Right cardiac atrium (tissue), 5 donors: ENCODE results near the gene MRPS34. TPM values are rescaled to one million over a fixed set of nuclear protein-coding genes. Genes with fewer than 3 reads are reported as not detected.
A peak's percentile ranks its signal among the peaks of the same experiment; 100 is the strongest.

ENCODE experiments used
- ATAC-seq, 2 donors: fragments of 200-7000 bp; cut with Tn5 transposase; one replicate each; pipeline versions ENCODE4 v1.8.0 to v1.9.1; 2020; ENCODE audit warnings: moderate library complexity in 2 of 2, mild to moderate bottlenecking in 1 of 2
- DNase-seq, 3 donors: peaks; one replicate each; pipeline ENCODE4 v3.0.0-alpha.2; 2020
- H3K27ac ChIP-seq: one replicate; pipeline ENCODE4 v1.5.1; 2013; ENCODE audit warnings: mild to moderate bottlenecking, low read length, control low read depth, moderate library complexity
- H3K27me3 ChIP-seq: one replicate; pipeline ENCODE4 v1.6.1; 2013; ENCODE audit not compliant: control insufficient read depth, insufficient read depth
- H3K4me1 ChIP-seq: one replicate; pipeline ENCODE4 v1.6.1; 2013; ENCODE audit warnings: low read length; ENCODE audit not compliant: control insufficient read depth, insufficient read depth
- H3K4me3 ChIP-seq: one replicate; pipeline ENCODE4 v1.5.1; 2013; ENCODE audit warnings: low read length, control low read depth
- H3K9me3 ChIP-seq: one replicate; pipeline ENCODE4 v1.6.1; 2013; ENCODE audit warnings: low read length; ENCODE audit not compliant: control insufficient read depth
- WGBS: extraction: QIAGEN DNeasy Blood & Tissue Kit; methylation state at CpG from one replicate; pipeline ENCODE4 v1.1.7; 2013; 5-methylcytosine and 5-hydroxymethylcytosine counted together
- intact Hi-C, 4 donors: fragments of 100-400 bp; cut with DNase I; formaldehyde crosslinking; loops; one replicate each; pipeline versions ENCODE4 v1.11.0 to v1.14.0; 2022 to 2023
- microRNA-seq, 2 donors: library from miRNA; unstranded; fragments of <30 nt; microRNA quantifications; one replicate each; pipeline ENCODE4 v1.2.0, GENCODE V29; 2020 to 2021
- polyA plus RNA-seq: library from polyadenylated mRNA; stranded (reverse); fragments of 200-250 nt; gene quantifications from one replicate; pipeline ENCODE4 v1.2.3, GENCODE V29; 2013
- total RNA-seq, 4 donors: library from RNA; stranded (reverse); fragmentation: NEBNext Ultra II Directional; extraction: Animal tissue kit (Norgen Biotek cat#: 25700); gene quantifications; one replicate each; pipeline ENCODE4 v1.2.1, GENCODE V29; 2021
- donor health status: healthy with polysubstance abuse.
- donor health status: DM: no; HTN: yes; CAD: no.
- donor health status: DM: no; HTN: no; CAD: no.
- donor health status: DM: no; HTN: yes; CAD: no; lungs with severe emphysema.
- donor health status: DM: yes; HTN: yes; CAD: no.

Gene MRPS34
- total and polyA plus RNA-seq, 5 donors, result 53.3 to 91.4 (median 73.5) TPM

DNA sequence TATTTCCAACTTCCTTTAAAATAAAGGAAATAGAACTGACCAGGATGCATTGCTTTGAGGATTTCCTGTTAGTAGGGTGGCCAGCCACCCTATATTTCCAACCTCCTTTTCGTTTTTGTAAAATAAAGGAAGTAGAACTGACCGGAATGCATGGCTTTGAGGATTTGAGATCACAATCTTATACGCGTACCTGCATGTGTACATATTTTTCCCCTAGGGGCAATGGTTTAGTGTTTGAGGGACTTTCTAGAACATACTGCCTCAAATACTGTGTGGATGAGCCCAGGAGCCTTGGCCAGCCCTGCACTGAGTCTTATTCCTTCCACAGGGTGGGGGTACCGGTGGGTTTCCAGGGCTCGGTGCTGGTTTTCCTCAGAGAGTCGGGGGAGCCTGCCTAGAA lies 41.3 kb downstream of the MRPS34 start:
- intact Hi-C loops, result no loop called here
- WGBS, result 74% methylated on average over 7 of the region's 7 CpGs
- Histone ChIP-seq H3K4me1 (no peaks in the 10 kb centered on the region), H3K4me3 (no peak overlapping the region), H3K27me3 (no peaks in the 10 kb centered on the region), H3K27ac (no peak overlapping the region), H3K9me3 (no peaks in the 10 kb centered on the region)
- no peak for ATAC-seq
- DNase-seq, result no peak

DNA sequence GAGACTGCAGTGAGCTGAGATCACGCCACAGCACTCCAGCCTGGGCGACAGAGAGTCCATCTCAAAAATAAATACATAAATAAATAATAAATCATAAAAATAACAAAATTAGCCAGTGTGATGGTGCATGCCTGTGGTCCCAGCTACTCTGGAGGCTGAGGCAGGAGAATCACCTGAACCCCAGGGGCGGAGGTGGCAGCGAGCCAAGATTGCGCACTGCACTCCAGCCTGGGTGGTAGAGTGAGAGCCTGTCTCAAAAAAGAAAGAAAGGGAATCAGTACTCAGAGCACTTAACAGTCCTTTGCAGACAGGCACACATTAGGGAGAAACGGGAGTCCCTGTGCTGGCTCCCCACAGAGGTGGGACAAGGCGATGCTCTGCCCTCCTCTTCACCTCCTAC lies 41.9 kb downstream of the MRPS34 start:
- no peaks in the 10 kb centered on the region for H3K9me3 ChIP-seq
- H3K27me3 ChIP-seq, result no peaks in the 10 kb centered on the region
- H3K27ac ChIP-seq, result no peak overlapping the region
- H3K4me1 ChIP-seq, result no peaks in the 10 kb centered on the region
- H3K4me3 ChIP-seq, result no peak overlapping the region
- intact Hi-C loops, result no loop called here
- ATAC-seq (no peak), DNase-seq (no peak)
- whole genome bisulfite sequencing, result 93% methylated on average over 7 of the region's 7 CpGs

DNA sequence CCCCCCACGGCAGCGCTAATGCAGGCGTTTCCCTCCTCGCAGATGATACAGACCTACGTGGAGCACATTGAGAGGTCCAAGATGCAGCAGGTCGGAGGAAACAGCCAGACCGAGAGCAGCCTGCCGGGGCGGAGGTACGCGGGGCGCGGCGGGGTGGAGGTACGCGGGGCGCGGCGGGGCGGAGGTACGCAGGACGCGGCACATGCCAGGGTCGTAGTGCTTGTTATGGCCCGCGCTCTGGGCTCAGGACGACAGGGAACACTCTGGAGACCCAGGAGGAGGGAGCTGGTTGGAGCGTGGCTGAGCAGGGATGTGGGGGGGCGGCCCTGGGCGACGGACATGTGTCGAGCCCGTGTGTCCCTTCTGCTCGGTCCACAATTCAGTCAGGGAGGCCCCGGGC lies 43.5 kb downstream of the MRPS34 start:
- no peak for ATAC-seq
- no peak for DNase-seq
- Histone ChIP-seq H3K9me3 (no peaks in the 10 kb centered on the region), H3K4me3 (no peak overlapping the region), H3K27ac (no peak overlapping the region), H3K4me1 (no peaks in the 10 kb centered on the region), H3K27me3 (no peaks in the 10 kb centered on the region)
- intact Hi-C loops, result no loop called here
- 94% methylated on average over 35 of the region's 35 CpGs for WGBS

DNA sequence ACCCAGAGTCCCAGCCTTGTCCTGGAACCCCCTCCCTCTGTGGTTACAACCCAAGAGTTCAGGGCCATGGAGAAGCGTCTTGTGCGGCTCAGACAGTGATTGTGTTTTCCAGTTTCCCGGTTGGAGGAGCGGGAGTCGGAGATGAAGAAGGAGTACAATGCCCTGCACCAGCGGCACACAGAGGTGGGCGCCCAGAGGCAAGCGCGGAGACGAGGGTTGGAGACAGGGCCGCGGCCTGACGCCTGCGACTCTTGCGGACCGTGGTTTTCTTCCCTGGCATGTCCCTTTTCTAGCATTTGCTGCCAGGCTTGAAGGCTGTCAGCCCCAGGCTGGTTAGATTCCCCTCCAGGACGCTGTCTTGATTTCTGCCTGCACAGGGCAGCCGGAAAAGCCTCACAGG lies 43.9 kb downstream of the MRPS34 start:
- no peak overlapping the region for H3K4me3 ChIP-seq
- 97% methylated on average over 18 of the region's 18 CpGs for WGBS
- no peak overlapping the region for H3K27ac ChIP-seq
- H3K9me3 ChIP-seq, result no peaks in the 10 kb centered on the region
- H3K4me1 ChIP-seq, result no peaks in the 10 kb centered on the region
- DNase-seq (no peak), ATAC-seq (no peak)
- intact Hi-C loops, result no loop called here
- no peaks in the 10 kb centered on the region for H3K27me3 ChIP-seq

DNA sequence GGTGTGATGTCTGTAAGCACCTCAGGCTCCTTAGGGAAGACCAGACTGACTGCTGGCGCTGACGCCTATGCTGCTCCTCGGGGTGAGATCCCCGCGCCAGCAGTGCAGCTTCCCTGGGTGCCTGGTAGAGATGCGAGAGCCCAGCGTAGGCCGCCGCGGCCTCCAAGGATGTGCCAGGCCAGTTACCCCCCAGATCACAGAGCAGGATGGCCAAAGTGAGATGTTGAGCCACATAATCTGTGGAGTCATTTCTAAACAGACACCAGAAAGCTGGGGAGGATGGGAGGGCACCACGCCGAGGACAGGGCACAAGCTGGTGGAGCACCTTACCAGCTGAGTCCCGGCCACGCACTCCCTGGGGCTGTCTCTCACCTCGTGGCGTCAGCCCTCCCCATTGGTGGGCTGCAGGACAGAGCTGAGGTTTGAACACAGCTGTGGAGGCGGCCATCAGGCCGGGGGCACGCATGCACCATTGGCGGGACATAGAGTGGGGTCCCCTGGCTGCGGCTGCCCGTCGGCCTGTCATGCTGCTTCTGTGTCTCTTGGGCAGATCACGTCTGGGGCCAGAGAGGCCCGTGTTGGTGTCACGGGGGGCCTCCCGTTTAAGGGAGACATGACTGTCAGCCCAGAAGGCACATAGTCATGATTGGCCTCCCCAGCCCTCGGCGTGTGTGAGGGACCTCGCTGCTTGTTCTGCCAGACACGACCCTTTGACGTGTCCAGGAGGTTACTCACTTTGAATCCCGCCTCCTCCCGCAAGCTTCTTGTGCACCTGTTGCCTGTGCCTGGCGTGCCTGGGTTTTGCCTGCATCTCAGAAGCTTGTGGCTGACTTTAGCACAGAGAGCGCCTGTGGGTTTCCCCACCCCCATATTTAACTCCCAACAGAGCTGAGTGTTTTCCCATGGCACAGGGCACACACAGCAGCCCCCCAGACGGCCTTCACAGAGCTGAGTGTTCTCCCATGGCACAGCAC lies 45.0 kb downstream of the MRPS34 start:
- Histone ChIP-seq H3K27me3 (no peaks in the 10 kb centered on the region), H3K27ac (no peak overlapping the region), H3K4me3 (no peak overlapping the region), H3K9me3 (no peaks in the 10 kb centered on the region), H3K4me1 (no peaks in the 10 kb centered on the region)
- no peak for DNase-seq
- no peak for ATAC-seq
- 92% methylated on average over 37 of the region's 37 CpGs for WGBS
- intact Hi-C loops, result no loop called here

DNA sequence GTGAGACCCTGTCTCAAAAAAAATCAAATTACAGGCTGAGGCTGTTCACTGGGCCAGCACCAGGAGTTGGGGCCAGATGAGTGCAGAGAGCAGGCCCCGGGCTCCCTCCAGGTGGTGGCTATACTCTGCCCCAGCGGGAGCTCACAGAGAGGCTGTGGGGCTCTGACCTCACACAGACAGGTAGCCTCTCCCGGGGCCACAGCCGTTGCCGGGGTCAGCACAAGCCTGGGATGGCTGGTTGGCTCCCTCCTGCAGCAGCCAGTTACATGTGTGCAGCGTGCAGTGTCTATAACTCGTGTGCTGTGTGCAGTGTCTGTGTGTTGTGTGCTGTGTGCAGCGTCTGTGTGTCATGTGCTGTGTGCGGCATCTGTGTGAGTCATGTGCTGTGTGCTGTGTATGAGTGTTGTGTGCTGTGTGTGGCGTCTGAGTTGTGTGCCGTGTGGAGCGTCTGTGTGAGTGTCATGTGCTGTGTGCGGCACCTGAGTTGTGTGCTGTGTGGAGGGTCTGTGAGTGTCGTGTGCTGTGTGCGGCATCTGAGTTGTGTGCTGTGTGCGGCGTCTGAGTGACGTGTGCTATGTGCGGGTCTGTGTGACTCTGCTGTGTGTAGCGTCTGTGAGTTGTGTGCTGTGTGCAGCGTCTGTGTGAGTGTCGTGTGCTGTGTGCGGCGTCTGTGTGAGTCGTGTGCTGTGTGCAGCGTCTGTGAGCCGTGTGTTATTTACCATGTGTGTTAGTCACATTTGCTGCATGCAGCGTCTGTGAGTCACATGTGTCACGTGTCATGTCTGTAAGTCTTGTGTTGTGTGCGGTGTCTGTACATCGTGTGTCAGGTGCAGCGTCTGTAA lies 46.1 kb downstream of the MRPS34 start:
- intact Hi-C loops, result no loop called here
- DNase-seq, result no peak
- Histone ChIP-seq H3K27me3 (no peaks in the 10 kb centered on the region), H3K4me3 (no peak overlapping the region), H3K27ac (no peak overlapping the region), H3K9me3 (no peaks in the 10 kb centered on the region), H3K4me1 (peaks cover 3% of the 10 kb centered on the region)
- 96% methylated on average over 32 of the region's 32 CpGs for WGBS
- ATAC-seq, result no peak

DNA sequence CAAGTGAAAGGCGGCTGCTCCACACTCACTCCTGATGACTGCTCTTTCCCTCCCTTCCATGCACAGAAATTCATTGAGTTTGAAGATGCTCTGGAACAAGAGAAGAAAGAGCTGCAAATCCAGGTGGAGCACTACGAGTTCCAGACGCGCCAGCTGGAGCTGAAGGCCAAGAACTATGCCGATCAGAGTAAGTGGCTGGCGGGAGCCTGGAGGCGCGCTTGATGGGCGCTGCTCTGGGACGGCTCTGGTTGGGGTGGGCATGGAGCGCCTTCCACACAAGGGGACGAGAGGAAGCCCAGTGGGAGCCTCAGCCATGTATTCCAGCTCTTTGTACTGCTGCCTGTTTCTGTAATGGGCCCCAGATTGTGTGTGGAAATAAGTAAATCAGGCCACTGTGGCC lies 48.4 kb downstream of the MRPS34 start:
- ATAC-seq (no peak), DNase-seq (peak in 2 of 3 donors; percentile 33 to 42)
- no peak overlapping the region for H3K4me3 ChIP-seq
- peaks cover 3% of the 10 kb centered on the region for H3K4me1 ChIP-seq
- intact Hi-C loops, result no loop called here
- no peaks in the 10 kb centered on the region for H3K27me3 ChIP-seq
- H3K27ac ChIP-seq, result no peak overlapping the region
- 90% methylated on average over 12 of the region's 12 CpGs for WGBS
- no peaks in the 10 kb centered on the region for H3K9me3 ChIP-seq

DNA sequence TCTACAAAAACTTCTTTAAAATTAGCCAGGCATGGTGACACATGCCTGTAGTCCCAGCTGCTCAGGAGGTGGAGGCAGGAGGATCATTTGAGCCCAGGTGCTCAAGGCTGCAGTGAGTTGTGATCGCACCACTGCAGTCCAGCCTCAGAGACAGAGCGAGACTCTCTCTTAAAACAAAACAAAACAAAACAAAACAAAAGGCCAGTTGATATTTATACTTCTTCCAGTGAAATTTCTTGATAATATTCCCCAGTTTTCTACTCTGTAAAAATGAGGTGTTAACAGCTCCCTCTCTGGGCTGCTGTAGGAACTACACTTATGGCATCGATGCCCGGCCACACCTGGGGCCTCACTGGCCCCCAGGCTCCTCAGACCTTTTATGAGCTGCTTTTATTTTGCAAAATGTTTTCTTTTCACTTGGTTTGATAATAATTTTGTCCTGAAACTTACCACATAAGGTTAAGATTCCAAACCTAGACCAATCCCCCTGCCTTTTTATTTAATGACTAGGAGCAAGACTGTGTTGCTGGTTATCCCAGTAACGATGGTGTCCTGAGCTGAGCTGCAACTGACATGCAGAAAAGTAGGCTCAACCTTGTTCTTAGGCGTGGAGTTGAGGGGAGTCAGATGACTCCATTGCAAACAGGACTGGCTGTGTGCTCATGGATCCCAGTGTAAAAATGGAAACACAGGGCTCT lies 49.3 kb downstream of the MRPS34 start:
- peaks cover 3% of the 10 kb centered on the region for H3K4me1 ChIP-seq

More for the DNA sequence above, 49.3 kb downstream of the MRPS34 start:
- no peak overlapping the region for H3K4me3 ChIP-seq
- H3K9me3 ChIP-seq, result no peaks in the 10 kb centered on the region
- ATAC-seq (no peak), DNase-seq (peak in 1 of 3 donors; percentile 57)
- H3K27me3 ChIP-seq, result no peaks in the 10 kb centered on the region
- intact Hi-C loops, result no loop called here
- H3K27ac ChIP-seq, result no peak overlapping the region
- 57% methylated on average over 6 of the region's 6 CpGs for WGBS

Small RNA genes lying within 50 kb of the gene (microRNA-seq; reads per million reads assigned to microRNA genes)
- gene MIR3177, result 0.54 to 2.5 reads per million in 2 donors

Other genes starting within 250 kb of the MRPS34 start
- 10 to 100 TPM; 19.0 to 22.1 (median 20.9) TPM for gene TMEM204, start 239.5 kb downstream of the MRPS34 start, total RNA-seq
- 32.2 TPM for gene TMEM204, start 239.5 kb downstream of the MRPS34 start, polyA plus RNA-seq
- 10 to 100 TPM in 3 of 4 donors, 1 to 10 TPM in 1; 9.7 to 14.2 (median 13.0) TPM for gene IFT140, start 161.1 kb downstream of the MRPS34 start, total RNA-seq
- gene IFT140, start 161.1 kb downstream of the MRPS34 start, polyA plus RNA-seq, result 7.4 TPM
- 10 to 100 TPM; 11.0 to 18.4 (median 13.7) TPM for gene CRAMP1, start 160.8 kb downstream of the MRPS34 start, total RNA-seq
- gene CRAMP1, start 160.8 kb downstream of the MRPS34 start, polyA plus RNA-seq, result 7.1 TPM
- 10 to 100 TPM; 18.5 to 38.3 (median 25.3) TPM for gene JPT2, start 94.9 kb downstream of the MRPS34 start, total RNA-seq
- 11.9 TPM for gene JPT2, start 94.9 kb downstream of the MRPS34 start, polyA plus RNA-seq
- 10 to 100 TPM; 71.1 to 87.6 (median 79.8) TPM for gene MAPK8IP3, start 66.9 kb downstream of the MRPS34 start, total RNA-seq
- gene MAPK8IP3, start 66.9 kb downstream of the MRPS34 start, polyA plus RNA-seq, result 69.3 TPM
- gene NME3, start 1.6 kb downstream of the MRPS34 start, total RNA-seq, result 10 to 100 TPM; 36.5 to 55.4 (median 47.4) TPM
- 75.2 TPM for gene NME3, start 1.6 kb downstream of the MRPS34 start, polyA plus RNA-seq
- gene EME2, start 324 bp downstream of the MRPS34 start, total RNA-seq, result 10 to 100 TPM in 2 of 4 donors, 1 to 10 TPM in 2; 8.1 to 11.3 (median 9.8) TPM
- gene EME2, start 324 bp downstream of the MRPS34 start, polyA plus RNA-seq, result 6.3 TPM
- 10 to 100 TPM; 24.5 to 41.3 (median 34.1) TPM for gene SPSB3, start 9.4 kb upstream of the MRPS34 start, total RNA-seq
- 51.8 TPM for gene SPSB3, start 9.4 kb upstream of the MRPS34 start, polyA plus RNA-seq
- 10 to 100 TPM; 33.1 to 39.1 (median 35.9) TPM for gene NUBP2, start 9.8 kb upstream of the MRPS34 start, total RNA-seq
- 45.3 TPM for gene NUBP2, start 9.8 kb upstream of the MRPS34 start, polyA plus RNA-seq
- not detected for gene IGFALS, start 20.6 kb upstream of the MRPS34 start, total RNA-seq
- gene IGFALS, start 20.6 kb upstream of the MRPS34 start, polyA plus RNA-seq, result 0.05 TPM
- 100 to 1,000 TPM; 123 to 155 (median 141) TPM for gene HAGH, start 53.7 kb upstream of the MRPS34 start, total RNA-seq
- 224 TPM for gene HAGH, start 53.7 kb upstream of the MRPS34 start, polyA plus RNA-seq
- gene FAHD1, start 54.1 kb upstream of the MRPS34 start, total RNA-seq, result 10 to 100 TPM; 18.8 to 26.5 (median 22.6) TPM
- gene FAHD1, start 54.1 kb upstream of the MRPS34 start, polyA plus RNA-seq, result 46.4 TPM
- gene MEIOB, start 99.0 kb upstream of the MRPS34 start, total RNA-seq, result not detected
- gene MEIOB, start 99.0 kb upstream of the MRPS34 start, polyA plus RNA-seq, result not detected
- not detected for gene HS3ST6, start 145.3 kb upstream of the MRPS34 start, total RNA-seq
- gene HS3ST6, start 145.3 kb upstream of the MRPS34 start, polyA plus RNA-seq, result not detected
- 10 to 100 TPM; 18.0 to 34.0 (median 26.2) TPM for gene MSRB1, start 170.1 kb upstream of the MRPS34 start, total RNA-seq
- gene MSRB1, start 170.1 kb upstream of the MRPS34 start, polyA plus RNA-seq, result 39.2 TPM
- 10 to 100 TPM; 21.1 to 47.2 (median 24.2) TPM for gene RPL3L, start 181.6 kb upstream of the MRPS34 start, total RNA-seq
- gene RPL3L, start 181.6 kb upstream of the MRPS34 start, polyA plus RNA-seq, result 37.3 TPM
- 100 to 1,000 TPM; 397 to 535 (median 467) TPM for gene NDUFB10, start 186.4 kb upstream of the MRPS34 start, total RNA-seq
- 1,316 TPM for gene NDUFB10, start 186.4 kb upstream of the MRPS34 start, polyA plus RNA-seq
- 1,000 to 10,000 TPM in 3 of 4 donors, 100 to 1,000 TPM in 1; 947 to 1,371 (median 1,063) TPM for gene RPS2, start 191.7 kb upstream of the MRPS34 start, total RNA-seq
- 1,244 TPM for gene RPS2, start 191.7 kb upstream of the MRPS34 start, polyA plus RNA-seq
- gene RNF151, start 193.7 kb upstream of the MRPS34 start, total RNA-seq, result not detected
- gene RNF151, start 193.7 kb upstream of the MRPS34 start, polyA plus RNA-seq, result not detected
- gene TBL3, start 198.9 kb upstream of the MRPS34 start, total RNA-seq, result 10 to 100 TPM; 19.0 to 22.8 (median 19.7) TPM
- 39.6 TPM for gene TBL3, start 198.9 kb upstream of the MRPS34 start, polyA plus RNA-seq
- not detected for gene NOXO1, start 208.3 kb upstream of the MRPS34 start, total RNA-seq
- 0.29 TPM for gene NOXO1, start 208.3 kb upstream of the MRPS34 start, polyA plus RNA-seq
- gene GFER, start 211.1 kb upstream of the MRPS34 start, total RNA-seq, result 10 to 100 TPM; 19.6 to 25.7 (median 22.2) TPM
- gene GFER, start 211.1 kb upstream of the MRPS34 start, polyA plus RNA-seq, result 31.7 TPM
- gene SYNGR3, start 216.8 kb upstream of the MRPS34 start, total RNA-seq, result 1 to 10 TPM in 1 of 4 donors, under 1 TPM in 3; 0.57 to 1.0 (median 0.68) TPM
- 1.4 TPM for gene SYNGR3, start 216.8 kb upstream of the MRPS34 start, polyA plus RNA-seq
- gene ZNF598, start 236.7 kb upstream of the MRPS34 start, total RNA-seq, result 10 to 100 TPM; 16.8 to 20.5 (median 17.5) TPM
- gene ZNF598, start 236.7 kb upstream of the MRPS34 start, polyA plus RNA-seq, result 14.0 TPM
- not detected for gene NPW, start 246.7 kb upstream of the MRPS34 start, total RNA-seq
- gene NPW, start 246.7 kb upstream of the MRPS34 start, polyA plus RNA-seq, result not detected